ENCODE measurements around the gene TPM1.

DNA sequence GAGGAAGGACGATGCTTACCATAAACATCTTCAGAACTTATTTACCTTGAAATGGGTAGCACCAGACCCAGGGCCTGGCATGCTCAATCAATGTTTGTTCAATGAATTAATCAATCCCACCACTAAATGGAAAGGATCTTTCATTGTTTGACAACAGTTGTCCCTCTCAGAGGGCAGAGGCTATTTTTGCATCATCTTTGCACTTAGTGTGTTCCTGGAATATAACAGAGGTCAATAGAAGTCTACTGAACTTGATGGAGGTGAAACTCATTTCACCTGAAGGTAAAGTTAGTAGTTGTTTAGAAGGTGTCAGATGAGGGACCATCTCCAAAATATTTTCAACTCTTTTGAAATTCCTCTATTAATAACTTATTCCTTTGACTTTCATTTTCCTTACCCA is 42.3 kb downstream of the TPM1 start:
- no peak for TF ChIP-seq POLR2AphosphoS5 (IDR thresholded peaks at IDR 0.05; ENCODE audit: low read depth, low read length)
- TF ChIP-seq, protein P1, sequence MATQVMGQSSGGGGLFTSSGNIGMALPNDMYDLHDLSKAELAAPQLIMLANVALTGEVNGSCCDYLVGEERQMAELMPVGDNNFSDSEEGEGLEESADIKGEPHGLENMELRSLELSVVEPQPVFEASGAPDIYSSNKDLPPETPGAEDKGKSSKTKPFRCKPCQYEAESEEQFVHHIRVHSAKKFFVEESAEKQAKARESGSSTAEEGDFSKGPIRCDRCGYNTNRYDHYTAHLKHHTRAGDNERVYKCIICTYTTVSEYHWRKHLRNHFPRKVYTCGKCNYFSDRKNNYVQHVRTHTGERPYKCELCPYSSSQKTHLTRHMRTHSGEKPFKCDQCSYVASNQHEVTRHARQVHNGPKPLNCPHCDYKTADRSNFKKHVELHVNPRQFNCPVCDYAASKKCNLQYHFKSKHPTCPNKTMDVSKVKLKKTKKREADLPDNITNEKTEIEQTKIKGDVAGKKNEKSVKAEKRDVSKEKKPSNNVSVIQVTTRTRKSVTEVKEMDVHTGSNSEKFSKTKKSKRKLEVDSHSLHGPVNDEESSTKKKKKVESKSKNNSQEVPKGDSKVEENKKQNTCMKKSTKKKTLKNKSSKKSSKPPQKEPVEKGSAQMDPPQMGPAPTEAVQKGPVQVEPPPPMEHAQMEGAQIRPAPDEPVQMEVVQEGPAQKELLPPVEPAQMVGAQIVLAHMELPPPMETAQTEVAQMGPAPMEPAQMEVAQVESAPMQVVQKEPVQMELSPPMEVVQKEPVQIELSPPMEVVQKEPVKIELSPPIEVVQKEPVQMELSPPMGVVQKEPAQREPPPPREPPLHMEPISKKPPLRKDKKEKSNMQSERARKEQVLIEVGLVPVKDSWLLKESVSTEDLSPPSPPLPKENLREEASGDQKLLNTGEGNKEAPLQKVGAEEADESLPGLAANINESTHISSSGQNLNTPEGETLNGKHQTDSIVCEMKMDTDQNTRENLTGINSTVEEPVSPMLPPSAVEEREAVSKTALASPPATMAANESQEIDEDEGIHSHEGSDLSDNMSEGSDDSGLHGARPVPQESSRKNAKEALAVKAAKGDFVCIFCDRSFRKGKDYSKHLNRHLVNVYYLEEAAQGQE (IDR thresholded peaks at IDR 0.05; ENCODE audit: insufficient read depth in 1 of 2, low read depth in 2 of 2, low read length in 2 of 2) = no peak

Data from PFSK-1 (cell line).